PFSK-1 (cell line): ENCODE measurements around the gene ST8SIA4.

Experiments used
- FOXP2 ChIP-seq: optimal IDR thresholded peaks from 2 replicates; pipeline ENCODE3; 2011; ENCODE audit warnings: borderline replicate concordance, control low read depth, inconsistent platforms; ENCODE audit not compliant: insufficient read depth; ENCODE audit errors: extremely low read length, extremely low read depth
- POLR2AphosphoS5 ChIP-seq: IDR thresholded peaks from 2 replicates; pipeline ENCODE4 v1.6.1; 2012; ENCODE audit warnings: low read depth, mild to moderate bottlenecking, control low read depth, low read length, moderate library complexity
- SIN3A ChIP-seq: IDR thresholded peaks from 2 replicates; pipeline ENCODE4 v1.6.1; 2012; ENCODE audit warnings: mild to moderate bottlenecking, low read length, moderate library complexity, borderline replicate concordance; ENCODE audit not compliant: insufficient read depth
- TAF1 ChIP-seq: IDR thresholded peaks from 2 replicates; pipeline ENCODE4 v1.6.1; 2012; ENCODE audit warnings: low read length, control low read depth, borderline replicate concordance; ENCODE audit not compliant: insufficient read depth
- TF ChIP-seq, protein P1 (sequence below), 2 experiments: IDR thresholded peaks; 2 replicates each; pipeline versions ENCODE4 v1.6.1 to v1.8.0; 2011 to 2012; ENCODE audit warnings: low read depth in 2 of 2, low read length in 2 of 2, control low read depth in 1 of 2, inconsistent platforms in 1 of 2, mild to moderate bottlenecking in 1 of 2, moderate library complexity in 1 of 2; ENCODE audit not compliant: insufficient read depth in 1 of 2

Gene ST8SIA4

DNA sequence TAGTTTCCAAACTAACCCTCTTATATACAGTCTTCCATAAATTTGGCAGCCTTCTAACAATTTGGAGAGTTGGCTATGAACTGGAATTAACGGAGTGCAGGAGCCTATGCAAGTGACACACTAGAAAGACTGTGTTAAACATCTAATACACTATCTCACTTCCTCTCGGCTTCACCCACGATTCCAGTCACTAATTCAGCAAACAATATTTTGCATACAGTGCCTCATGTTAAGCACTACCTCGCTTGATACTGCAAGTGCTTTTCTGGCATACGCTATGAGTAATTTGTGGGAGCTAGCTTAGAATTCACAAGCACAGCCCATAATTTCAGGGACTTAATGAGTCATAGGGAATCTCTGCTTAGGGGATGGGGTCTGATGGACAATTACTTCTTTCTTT is 102.5 kb downstream of the ST8SIA4 start:
- TF ChIP-seq POLR2AphosphoS5 (no peak), TAF1 (no peak), SIN3A (no peak), FOXP2 (no peak)
- TF ChIP-seq, protein P1, sequence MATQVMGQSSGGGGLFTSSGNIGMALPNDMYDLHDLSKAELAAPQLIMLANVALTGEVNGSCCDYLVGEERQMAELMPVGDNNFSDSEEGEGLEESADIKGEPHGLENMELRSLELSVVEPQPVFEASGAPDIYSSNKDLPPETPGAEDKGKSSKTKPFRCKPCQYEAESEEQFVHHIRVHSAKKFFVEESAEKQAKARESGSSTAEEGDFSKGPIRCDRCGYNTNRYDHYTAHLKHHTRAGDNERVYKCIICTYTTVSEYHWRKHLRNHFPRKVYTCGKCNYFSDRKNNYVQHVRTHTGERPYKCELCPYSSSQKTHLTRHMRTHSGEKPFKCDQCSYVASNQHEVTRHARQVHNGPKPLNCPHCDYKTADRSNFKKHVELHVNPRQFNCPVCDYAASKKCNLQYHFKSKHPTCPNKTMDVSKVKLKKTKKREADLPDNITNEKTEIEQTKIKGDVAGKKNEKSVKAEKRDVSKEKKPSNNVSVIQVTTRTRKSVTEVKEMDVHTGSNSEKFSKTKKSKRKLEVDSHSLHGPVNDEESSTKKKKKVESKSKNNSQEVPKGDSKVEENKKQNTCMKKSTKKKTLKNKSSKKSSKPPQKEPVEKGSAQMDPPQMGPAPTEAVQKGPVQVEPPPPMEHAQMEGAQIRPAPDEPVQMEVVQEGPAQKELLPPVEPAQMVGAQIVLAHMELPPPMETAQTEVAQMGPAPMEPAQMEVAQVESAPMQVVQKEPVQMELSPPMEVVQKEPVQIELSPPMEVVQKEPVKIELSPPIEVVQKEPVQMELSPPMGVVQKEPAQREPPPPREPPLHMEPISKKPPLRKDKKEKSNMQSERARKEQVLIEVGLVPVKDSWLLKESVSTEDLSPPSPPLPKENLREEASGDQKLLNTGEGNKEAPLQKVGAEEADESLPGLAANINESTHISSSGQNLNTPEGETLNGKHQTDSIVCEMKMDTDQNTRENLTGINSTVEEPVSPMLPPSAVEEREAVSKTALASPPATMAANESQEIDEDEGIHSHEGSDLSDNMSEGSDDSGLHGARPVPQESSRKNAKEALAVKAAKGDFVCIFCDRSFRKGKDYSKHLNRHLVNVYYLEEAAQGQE (IDR thresholded peaks at IDR 0.05; ENCODE audit: insufficient read depth in 1 of 2, low read depth in 2 of 2, low read length in 2 of 2) = no peak

GRCh38 chr5:100799166-100799565 is 103.9 kb downstream of the ST8SIA4 start:
- TF ChIP-seq TAF1 = no peak
- no peak for TF ChIP-seq SIN3A
- TF ChIP-seq, protein P1 (IDR thresholded peaks at IDR 0.05; ENCODE audit: insufficient read depth in 1 of 2, low read depth in 2 of 2, low read length in 2 of 2) = no peak
- no peak for TF ChIP-seq POLR2AphosphoS5
- TF ChIP-seq FOXP2 = no peak

GRCh38 chr5:100797861-100798260 is 105.2 kb downstream of the ST8SIA4 start:
- no peak for TF ChIP-seq FOXP2
- TF ChIP-seq SIN3A = no peak

DNA sequence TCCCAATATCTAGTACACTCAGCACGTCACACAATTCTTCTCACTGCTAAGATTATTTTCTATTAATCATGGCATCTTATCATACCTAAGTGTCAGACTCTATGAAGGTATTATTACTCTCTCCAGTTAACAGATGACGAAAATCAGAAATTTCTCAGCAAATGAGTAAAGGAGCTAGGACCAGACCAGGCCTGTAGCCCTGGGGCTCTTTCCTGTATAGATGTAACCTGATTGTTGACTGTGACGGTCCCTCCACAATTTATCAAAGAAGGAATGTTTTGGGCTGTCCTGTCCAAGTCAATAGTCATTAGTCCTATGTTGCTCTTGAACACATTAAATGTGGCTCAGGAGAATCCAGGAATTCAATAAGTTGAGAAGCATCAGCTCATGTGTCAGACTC is 106.2 kb downstream of the ST8SIA4 start:
- TF ChIP-seq, protein P1 (IDR thresholded peaks at IDR 0.05; ENCODE audit: insufficient read depth in 1 of 2, low read depth in 2 of 2, low read length in 2 of 2) = no peak
- TF ChIP-seq SIN3A (no peak), FOXP2 (no peak), POLR2AphosphoS5 (no peak), TAF1 (no peak)

DNA sequence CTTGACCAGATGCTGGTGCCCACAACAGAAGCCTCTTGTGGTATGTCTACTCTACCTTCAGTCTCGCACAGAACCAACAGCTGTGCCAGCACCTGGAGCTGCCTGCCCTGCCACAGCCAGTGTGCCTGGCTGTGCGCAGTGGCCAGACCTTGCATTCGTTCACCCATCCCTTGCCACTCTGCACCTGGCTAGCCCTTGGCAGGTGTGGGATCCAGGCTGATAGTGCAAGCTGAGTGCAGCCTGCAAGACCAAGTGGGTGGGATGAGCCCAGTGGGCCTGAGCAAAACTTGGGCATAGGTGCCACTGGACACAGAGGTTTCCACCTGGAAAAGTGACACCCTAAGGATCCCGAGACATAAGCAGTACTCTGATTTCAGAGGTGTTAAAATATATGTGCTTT is 108.2 kb downstream of the ST8SIA4 start:
- no peak for TF ChIP-seq POLR2AphosphoS5
- TF ChIP-seq FOXP2 = no peak
- no peak for TF ChIP-seq SIN3A

DNA sequence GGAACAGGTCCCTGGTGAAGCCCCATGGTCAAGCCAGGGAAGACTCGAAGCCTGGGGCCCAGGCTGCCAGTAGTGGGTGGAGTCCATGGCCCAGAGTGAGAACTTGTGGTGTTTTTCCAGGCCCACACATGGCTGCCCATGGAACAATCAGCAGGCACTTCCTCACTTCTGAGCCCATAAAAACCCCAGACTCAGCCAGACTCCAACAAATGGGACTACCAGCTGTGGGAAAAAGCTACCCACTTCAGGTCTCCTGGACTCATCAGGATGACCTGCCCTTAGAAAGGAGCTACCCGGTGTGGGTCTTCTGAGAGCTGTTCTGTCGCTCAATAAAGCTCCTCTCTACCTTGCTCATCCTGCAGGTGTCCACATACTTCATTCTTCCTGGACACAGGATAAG is 108.9 kb downstream of the ST8SIA4 start:
- no peak for TF ChIP-seq TAF1
- no peak for TF ChIP-seq POLR2AphosphoS5
- no peak for TF ChIP-seq FOXP2
- TF ChIP-seq SIN3A = no peak
- TF ChIP-seq, protein P1 (IDR thresholded peaks at IDR 0.05; ENCODE audit: insufficient read depth in 1 of 2, low read depth in 2 of 2, low read length in 2 of 2) = no peak
